Activated naive CD4-positive, alpha-beta T cell treated with anti-CD3 and anti-CD28 coated beads for 36 hours (primary cell): ENCODE results near the gene SPTB. TPM values are rescaled to one million over a fixed set of nuclear protein-coding genes. Genes with fewer than 3 reads are reported as not detected.

Experiments
- CTCF ChIA-PET: fragments of 350-600 bp; sonication (Branson Sonifier 250); formaldehyde crosslinking; loops from one replicate; lab custom pipeline; 2021; ENCODE audit warnings: antibody characterized with exemption; lab: Charles Lee
- DNase-seq: peaks from one replicate; pipeline ENCODE4 v3.0.0-alpha.2; 2020
- H3K27ac Mint-ChIP-seq: one replicate; pipeline ENCODE4 v1.8.0; 2021; ENCODE audit warnings: mild to moderate bottlenecking, mixed read lengths
- H3K27me3 Mint-ChIP-seq: one replicate; pipeline ENCODE4 v1.8.0; 2021; ENCODE audit warnings: low read depth, mixed read lengths
- H3K36me3 Mint-ChIP-seq: one replicate; pipeline ENCODE4 v1.8.0; 2021; ENCODE audit warnings: low read depth, mixed read lengths
- H3K4me1 Mint-ChIP-seq: one replicate; pipeline ENCODE4 v1.8.0; 2021; ENCODE audit warnings: low read depth, mixed read lengths
- H3K4me3 Mint-ChIP-seq: one replicate; pipeline ENCODE4 v1.8.0; 2021; ENCODE audit warnings: mild to moderate bottlenecking, moderate library complexity, mixed read lengths
- H3K9me3 Mint-ChIP-seq: one replicate; pipeline ENCODE4 v1.8.0; 2021; ENCODE audit warnings: mixed read lengths
- intact Hi-C: fragments of 100-400 bp; cut with micrococcal nuclease; formaldehyde crosslinking; loops from one replicate; pipeline ENCODE4 v1.15.1; 2023
- microRNA-seq: library from miRNA; unstranded; fragments of <30 nt; microRNA quantifications from one replicate; pipeline ENCODE4 v1.2.0, GENCODE V29; 2022; ENCODE audit warnings: borderline microRNAs expressed, borderline replicate concordance
- total RNA-seq, 2 experiments: library from RNA; stranded (reverse); gene quantifications; one replicate each; pipeline ENCODE4 v1.2.3, GENCODE V29; 2021

SPTB gene
- total RNA-seq, 2 experiments from 2014 or later = 0.42 to 0.55 TPM

DNA sequence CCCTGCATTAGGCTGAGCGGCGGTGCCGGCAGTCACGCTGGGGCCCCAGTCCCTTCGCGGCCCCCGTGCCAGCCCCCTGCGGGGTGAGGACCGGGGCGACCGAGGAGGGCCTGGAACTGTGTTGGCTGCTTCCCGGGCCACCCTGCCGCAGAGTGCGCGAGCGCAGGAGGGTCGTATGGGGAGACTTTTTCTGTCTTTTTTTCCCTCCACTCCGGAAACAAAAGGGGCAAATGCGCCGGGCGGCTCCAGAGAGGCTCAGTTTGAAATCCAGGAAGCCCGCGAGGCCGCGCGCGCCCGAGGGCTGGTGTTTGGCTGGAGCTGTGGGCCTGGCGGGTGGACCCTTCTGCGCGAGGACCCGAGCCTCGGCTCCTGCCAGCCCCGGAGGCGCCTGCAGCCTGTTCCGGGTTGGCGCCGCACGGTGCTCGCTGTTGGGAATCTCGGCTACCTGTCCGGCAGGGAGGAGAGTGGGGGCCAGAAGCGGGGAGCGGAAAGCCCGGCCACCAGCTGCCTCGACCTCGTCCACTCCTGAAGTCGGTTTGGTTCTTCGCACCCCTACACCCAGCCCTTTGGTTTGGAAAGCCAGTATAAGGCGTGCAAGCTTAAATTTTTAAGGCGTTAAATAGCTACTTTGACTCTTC, 174.8 kb downstream of the SPTB start:
- CTCF ChIA-PET = no interaction called here
- peaks cover 42% of the 10 kb centered on the region for H3K27me3 Mint-ChIP-seq
- intact Hi-C loops = loop anchor here (5.0 kb wide), 1 partner anchor 57 kb away; no protein-coding TSS in a partner anchor
- no peaks in the 10 kb centered on the region for H3K36me3 Mint-ChIP-seq
- H3K4me1 Mint-ChIP-seq = peaks cover 42% of the 10 kb centered on the region
- H3K4me3 Mint-ChIP-seq = peak overlapping the region; percentile 57
- H3K27ac Mint-ChIP-seq = no peak overlapping the region
- peak; percentile 6 for DNase-seq
- no peaks in the 10 kb centered on the region for H3K9me3 Mint-ChIP-seq

- intact Hi-C loops = no loop called here
- H3K27ac Mint-ChIP-seq = no peak within 1 kb of the TSS
- no peaks in the 10 kb centered on the region for H3K36me3 Mint-ChIP-seq
- peaks cover 39% of the 10 kb centered on the region for H3K4me1 Mint-ChIP-seq
- H3K27me3 Mint-ChIP-seq = peaks cover 42% of the 10 kb centered on the region
- H3K4me3 Mint-ChIP-seq = peak within 1 kb of the TSS; percentile 60
- DNase-seq = peak; percentile 25
- CTCF ChIA-PET = no interaction called here
- no peaks in the 10 kb centered on the region for H3K9me3 Mint-ChIP-seq
These were observed 175.5 kb downstream of the SPTB start, which contains the start of gene PLEKHG3 for GRCh38 chr14:64704143-64704742. TSS of gene PLEKHG3 (plus strand) at chr14:64704424. CDS start at chr14:64727632, 23,208 bp downstream.

DNA sequence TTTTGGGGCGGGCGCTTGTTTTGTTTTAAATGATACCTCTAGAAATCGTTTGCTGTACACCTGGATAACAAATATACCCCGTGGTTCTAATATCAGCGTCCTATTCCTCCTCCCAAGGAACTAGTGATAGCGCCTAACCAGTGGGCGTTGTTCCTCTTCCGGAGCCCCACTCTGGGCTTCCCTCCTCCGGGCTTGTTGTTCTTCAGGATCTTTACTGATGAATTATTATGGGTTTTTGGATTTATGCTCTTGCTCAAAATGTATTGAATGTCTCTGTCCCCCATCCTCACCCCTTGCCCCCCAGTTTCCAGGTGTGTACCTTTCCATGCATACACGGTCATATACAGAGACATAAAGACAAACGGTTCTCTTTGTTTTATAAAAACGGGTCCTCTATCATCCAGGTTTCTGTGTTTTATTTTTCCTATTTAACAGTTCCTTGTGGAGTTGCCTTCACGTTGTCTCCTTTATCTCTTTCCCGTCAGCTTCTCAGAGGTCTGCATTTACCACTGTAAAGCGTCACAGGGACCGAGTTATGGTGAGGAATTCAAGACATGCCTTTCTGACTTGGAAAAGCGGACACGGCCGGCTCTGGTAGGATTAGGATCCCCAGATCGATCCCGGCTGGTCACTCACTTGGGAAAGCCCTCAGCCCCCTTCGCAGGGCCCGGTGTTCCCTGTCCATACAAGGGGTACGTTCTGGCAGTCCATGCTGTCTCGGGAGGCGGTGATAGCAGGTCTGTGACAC, 176.1 kb downstream of the SPTB start:
- no peak for DNase-seq
- H3K4me3 Mint-ChIP-seq = peak overlapping the region; percentile 60
- H3K36me3 Mint-ChIP-seq = no peaks in the 10 kb centered on the region
- H3K4me1 Mint-ChIP-seq = peaks cover 36% of the 10 kb centered on the region
- no peak overlapping the region for H3K27ac Mint-ChIP-seq
- H3K9me3 Mint-ChIP-seq = no peaks in the 10 kb centered on the region
- CTCF ChIA-PET = no interaction called here
- peaks cover 47% of the 10 kb centered on the region for H3K27me3 Mint-ChIP-seq
- intact Hi-C loops = no loop called here

- Mint-ChIP-seq H3K27ac (no peak overlapping the region), H3K4me3 (peak overlapping the region; percentile 60), H3K27me3 (peaks cover 51% of the 10 kb centered on the region), H3K4me1 (peaks cover 27% of the 10 kb centered on the region), H3K36me3 (no peaks in the 10 kb centered on the region), H3K9me3 (no peaks in the 10 kb centered on the region)
- CTCF ChIA-PET = no interaction called here
- peak; percentile 38 for DNase-seq
- intact Hi-C loops = no loop called here
These were observed 177.0 kb downstream of the SPTB start for GRCh38 chr14:64702493-64703394.

DNA sequence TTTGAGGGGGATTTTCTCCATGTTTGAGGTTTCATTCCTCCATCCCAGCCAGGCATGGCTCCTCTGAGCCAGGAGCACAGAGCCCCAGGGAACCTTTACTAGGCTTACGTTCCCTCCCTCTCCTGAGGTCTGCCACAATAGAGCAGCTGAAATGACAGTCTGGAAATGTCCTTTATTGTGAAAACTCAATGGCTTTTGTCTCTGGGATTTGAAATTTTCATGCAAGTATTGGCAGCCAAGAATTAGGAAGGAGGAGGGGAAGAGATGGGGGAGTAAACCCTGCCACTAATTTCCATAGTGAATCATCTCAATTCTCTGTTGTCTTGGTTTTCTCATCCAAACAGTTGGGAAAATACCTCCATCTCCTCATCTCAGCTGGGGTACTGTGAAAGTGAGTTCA, 178.0 kb downstream of the SPTB start:
- Mint-ChIP-seq H3K36me3 (no peaks in the 10 kb centered on the region), H3K4me1 (peaks cover 25% of the 10 kb centered on the region), H3K4me3 (no peak overlapping the region), H3K27me3 (peaks cover 46% of the 10 kb centered on the region), H3K27ac (no peak overlapping the region), H3K9me3 (no peaks in the 10 kb centered on the region)
- intact Hi-C loops = no loop called here
- peak; percentile 1 for DNase-seq
- CTCF ChIA-PET = no interaction called here

DNA sequence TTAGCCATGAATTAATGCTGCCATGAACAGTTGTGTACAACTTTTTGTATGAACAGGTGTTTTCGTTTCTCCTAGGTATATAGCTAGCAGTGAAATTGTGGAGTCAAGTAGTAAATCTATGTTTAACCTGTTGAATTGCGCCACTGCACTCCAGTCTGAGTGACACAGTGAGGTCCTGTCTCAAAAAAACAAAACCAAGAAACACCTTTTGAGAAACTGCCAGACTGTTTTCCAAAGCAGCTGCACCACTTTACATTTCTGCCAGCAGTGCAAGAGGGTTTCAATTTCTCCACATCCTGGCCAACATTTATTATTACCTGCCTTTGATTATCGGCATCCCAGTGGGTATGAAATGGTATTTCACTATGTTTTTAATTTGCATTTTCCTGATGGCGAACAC, 178.8 kb downstream of the SPTB start:
- H3K27me3 Mint-ChIP-seq = peaks cover 47% of the 10 kb centered on the region

DNA sequence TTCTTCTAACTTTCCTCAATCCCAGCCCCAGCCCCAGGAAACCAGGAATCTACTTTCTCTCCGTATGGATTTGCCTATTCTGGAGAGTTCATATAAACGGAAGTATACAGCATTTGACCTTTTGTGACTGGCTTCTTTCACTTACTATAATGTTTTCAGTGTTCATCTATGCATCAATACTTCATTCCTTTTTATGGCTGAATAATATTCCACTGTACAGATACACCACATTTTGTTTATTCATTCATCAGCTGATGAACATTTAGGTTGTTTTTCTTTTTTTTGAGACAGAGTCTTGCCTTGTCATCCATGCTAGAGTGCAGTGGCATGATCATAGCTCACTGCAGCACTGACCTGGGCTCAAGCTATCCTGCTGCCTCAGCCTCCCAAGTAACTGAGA, 179.4 kb downstream of the SPTB start:
- Mint-ChIP-seq H3K9me3 (no peaks in the 10 kb centered on the region), H3K27me3 (peaks cover 41% of the 10 kb centered on the region), H3K36me3 (no peaks in the 10 kb centered on the region), H3K4me3 (no peak overlapping the region), H3K4me1 (peaks cover 19% of the 10 kb centered on the region), H3K27ac (no peak overlapping the region)
- CTCF ChIA-PET = no interaction called here
- intact Hi-C loops = no loop called here
- DNase-seq = no peak

More for the DNA sequence above, 178.8 kb downstream of the SPTB start:
- CTCF ChIA-PET = no interaction called here
- Mint-ChIP-seq H3K27ac (no peak overlapping the region), H3K4me3 (no peak overlapping the region), H3K9me3 (no peaks in the 10 kb centered on the region), H3K36me3 (no peaks in the 10 kb centered on the region), H3K4me1 (peaks cover 25% of the 10 kb centered on the region)
- intact Hi-C loops = no loop called here
- no peak for DNase-seq

GRCh38 chr14:64698903-64699302, 180.8 kb downstream of the SPTB start:
- Mint-ChIP-seq H3K27ac (no peak overlapping the region), H3K4me1 (peaks cover 15% of the 10 kb centered on the region), H3K27me3 (peaks cover 38% of the 10 kb centered on the region), H3K4me3 (no peak overlapping the region), H3K36me3 (no peaks in the 10 kb centered on the region), H3K9me3 (no peaks in the 10 kb centered on the region)
- intact Hi-C loops = no loop called here
- no peak for DNase-seq
- CTCF ChIA-PET = no interaction called here

DNA sequence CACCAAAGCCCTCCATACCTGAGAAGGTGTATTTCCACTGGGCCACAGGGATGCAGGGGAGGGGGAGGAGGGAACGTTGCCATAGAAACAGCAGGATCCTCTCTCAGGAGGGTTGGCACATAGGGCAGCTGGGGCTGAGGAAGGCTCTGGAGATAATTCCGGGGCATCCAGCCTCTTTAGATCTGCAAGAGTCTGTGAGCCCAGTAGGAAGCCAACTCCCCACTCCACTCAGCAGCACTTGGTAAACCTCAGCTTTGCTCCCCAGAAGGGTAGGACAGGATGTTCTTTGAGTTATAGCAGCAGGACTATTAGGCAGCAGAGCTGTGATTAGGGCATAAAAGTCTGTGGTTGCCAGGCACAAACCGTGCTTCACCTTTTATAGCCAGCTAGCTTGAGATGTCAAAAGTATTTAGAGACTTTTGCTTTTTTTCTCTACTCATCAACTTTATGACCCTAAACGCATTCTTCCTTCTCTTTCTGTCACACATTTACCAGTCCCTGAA, 183.3 kb downstream of the SPTB start:
- H3K9me3 Mint-ChIP-seq = no peaks in the 10 kb centered on the region
- H3K36me3 Mint-ChIP-seq = no peaks in the 10 kb centered on the region
- CTCF ChIA-PET = no interaction called here
- no peak overlapping the region for H3K4me3 Mint-ChIP-seq
- no peak overlapping the region for H3K27ac Mint-ChIP-seq
- intact Hi-C loops = no loop called here
- DNase-seq = no peak
- peaks cover 20% of the 10 kb centered on the region for H3K27me3 Mint-ChIP-seq
- H3K4me1 Mint-ChIP-seq = peaks cover 3% of the 10 kb centered on the region

Small RNAs within 50 kb of the gene (microRNA-seq; reads per million reads assigned to microRNA genes)
- not detected for gene MIR7855

Other genes with a start within 250 kb of the SPTB start
- gene PLEKHG3, start 175.5 kb downstream of the SPTB start, total RNA-seq = 1 to 10 TPM in 1 of 2 experiments, under 1 TPM in 1; 0.48 to 1.1 TPM
- gene CHURC1, start 34.5 kb upstream of the SPTB start, total RNA-seq = 10 to 100 TPM; 49.6 to 59.7 TPM
- gene GPX2, start 62.8 kb upstream of the SPTB start, total RNA-seq = not detected
- gene RAB15, start 92.4 kb upstream of the SPTB start, total RNA-seq = 1 to 10 TPM; 2.4 TPM
- gene FNTB, start 107.0 kb upstream of the SPTB start, total RNA-seq = 1 to 10 TPM; 7.9 to 10.0 TPM
- gene MAX, start 222.6 kb upstream of the SPTB start, total RNA-seq = 10 to 100 TPM; 67.9 to 75.1 TPM